Fibroblast of lung (primary cell): ENCODE measurements around the gene SCGB1D1. TPM values are rescaled to one million over a fixed set of nuclear protein-coding genes. Genes with fewer than 3 reads are reported as not detected.

Source experiments
- DNase-seq, 2 donors: peaks; one replicate each; pipeline versions ENCODE4 v3.0.0 to v3.0.0-alpha.2; 2010; ENCODE audit warnings: low read depth in 2 of 2
- H2AFZ ChIP-seq: 2 replicates; pipeline ENCODE4 v1.5.1; 2012; ENCODE audit warnings: low read length, control low read depth, inconsistent platforms
- H3K27ac ChIP-seq: 2 replicates; pipeline ENCODE4 v1.5.1; 2011; ENCODE audit warnings: low read length, control low read depth; ENCODE audit not compliant: insufficient read depth
- H3K27me3 ChIP-seq: 2 replicates; pipeline ENCODE4 v1.5.1; 2011; ENCODE audit warnings: mild to moderate bottlenecking, low read length; ENCODE audit not compliant: control insufficient read depth, insufficient read depth
- H3K36me3 ChIP-seq: 2 replicates; pipeline ENCODE4 v1.5.1; 2011; ENCODE audit warnings: low read length; ENCODE audit not compliant: control insufficient read depth, insufficient read depth
- H3K4me1 ChIP-seq: 2 replicates; pipeline ENCODE4 v1.5.1; 2011; ENCODE audit warnings: low read length; ENCODE audit not compliant: control insufficient read depth, insufficient read depth; ENCODE audit errors: extremely low read depth
- H3K4me2 ChIP-seq: 2 replicates; pipeline ENCODE4 v1.5.1; 2011; ENCODE audit warnings: low read length, control low read depth; ENCODE audit not compliant: insufficient read depth; ENCODE audit errors: extremely low read depth
- H3K4me3 ChIP-seq, 4 experiments: fragments of 200-600 bp in 1 of 4; sonication (generic) in 1 of 4; replicated peaks in 1 of 4; 2 replicates each; pipeline ENCODE4 v1.5.1; 2011 to 2016; ENCODE audit warnings: low read length in 4 of 4, low read depth in 3 of 4, mild to moderate bottlenecking in 3 of 4, control low read depth in 2 of 4, inconsistent platforms in 1 of 4, mixed read lengths in 1 of 4; ENCODE audit not compliant: insufficient read depth in 1 of 4; ENCODE audit errors: control extremely low read depth in 1 of 4
- H3K79me2 ChIP-seq: 2 replicates; pipeline ENCODE4 v1.5.1; 2012; ENCODE audit warnings: mild to moderate bottlenecking, low read length, inconsistent platforms; ENCODE audit not compliant: control insufficient read depth, insufficient read depth
- H3K9ac ChIP-seq: 2 replicates; pipeline ENCODE4 v1.5.1; 2011; ENCODE audit warnings: mild to moderate bottlenecking, low read length, control low read depth; ENCODE audit not compliant: insufficient read depth
- H3K9me3 ChIP-seq: 2 replicates; pipeline ENCODE4 v1.5.1; 2012; ENCODE audit warnings: low read depth, low read length; ENCODE audit not compliant: control insufficient read depth, insufficient read depth
- H4K20me1 ChIP-seq: 2 replicates; pipeline ENCODE4 v1.5.1; 2011; ENCODE audit warnings: low read length; ENCODE audit not compliant: control insufficient read depth, insufficient read depth; ENCODE audit errors: extremely low read depth
- CTCF ChIP-seq, 2 donors: IDR thresholded peaks in 1 of 2; conservative IDR thresholded peaks in 1 of 2; 1 replicate in 1 of 2; 2 replicates in 1 of 2; pipeline ENCODE4 v1.5.1; 2011 to 2012; ENCODE audit warnings: low read length in 2 of 2, control low read depth in 1 of 2, inconsistent platforms in 1 of 2, low read depth in 1 of 2, mild to moderate bottlenecking in 1 of 2
- EZH2 ChIP-seq: IDR thresholded peaks from 2 replicates; pipeline ENCODE4 v1.5.1; 2012; ENCODE audit warnings: low read length, control low read depth, mild to moderate bottlenecking; ENCODE audit errors: missing control alignments
- polyA plus RNA-seq, 2 donors: library from polyadenylated mRNA; depleted of rRNA in 1 of 2; stranded (reverse) in 1 of 2; unstranded in 1 of 2; fragments of >200 nt; gene quantifications; 2 replicates each; pipeline ENCODE4 v1.2.1, GENCODE V29; 2011 to 2012; ENCODE audit warnings: missing spikeins in 1 of 2
- total RNA-seq: library from RNA; depleted of rRNA; stranded (reverse); fragments of >200 nt; gene quantifications from 2 replicates; pipeline ENCODE4 v1.2.1, GENCODE V29; 2014

Gene SCGB1D1
- total and polyA plus RNA-seq, 2 donors (not counting 1 experiment from before 2014, with no cell fraction given) = not detected

GRCh38 chr11:62217191-62217748 lies 27.3 kb downstream of the SCGB1D1 start:
- H3K4me2 ChIP-seq = no peak overlapping the region
- no peak overlapping the region for H3K9ac ChIP-seq
- no peaks in the 10 kb centered on the region for H3K9me3 ChIP-seq
- H3K79me2 ChIP-seq = no peaks in the 10 kb centered on the region
- no peaks in the 10 kb centered on the region for H3K4me1 ChIP-seq
- DNase-seq = peak in 1 of 2 donors; percentile 9
- peaks cover 2% of the 10 kb centered on the region for H3K27me3 ChIP-seq
- H3K36me3 ChIP-seq = no peaks in the 10 kb centered on the region
- no peak overlapping the region for H3K27ac ChIP-seq
- no peak overlapping the region for H2AFZ ChIP-seq
- TF ChIP-seq EZH2 (no peak), CTCF (conservative IDR thresholded peaks at IDR 0.05 in 1 of 2, IDR thresholded peaks at IDR 0.05 in 1 of 2; ENCODE audit: low read depth in 1 of 2, low read length in 2 of 2) (peak in 1 of 2 donors; percentile 52)
- H3K4me3 ChIP-seq = no peak overlapping the region
- H4K20me1 ChIP-seq = no peaks in the 10 kb centered on the region

- Histone ChIP-seq H3K79me2 (no peaks in the 10 kb centered on the region), H3K4me2 (no peak overlapping the region), H3K36me3 (no peaks in the 10 kb centered on the region), H3K4me1 (no peaks in the 10 kb centered on the region), H3K27me3 (peaks cover 2% of the 10 kb centered on the region), H2AFZ (no peak overlapping the region), H3K27ac (no peak overlapping the region), H3K4me3 (no peak overlapping the region), H3K9me3 (no peaks in the 10 kb centered on the region), H3K9ac (no peak overlapping the region), H4K20me1 (no peaks in the 10 kb centered on the region)
- no peak for DNase-seq
- TF ChIP-seq EZH2 = no peak
- no peak for TF ChIP-seq CTCF (conservative IDR thresholded peaks at IDR 0.05 in 1 of 2, IDR thresholded peaks at IDR 0.05 in 1 of 2; ENCODE audit: low read depth in 1 of 2, low read length in 2 of 2)
Measured at GRCh38 chr11:62221498-62221897, 31.5 kb downstream of the SCGB1D1 start.

- H4K20me1 ChIP-seq = no peaks in the 10 kb centered on the region
- H3K4me1 ChIP-seq = no peaks in the 10 kb centered on the region
- no peak overlapping the region for H3K4me3 ChIP-seq
- H3K4me2 ChIP-seq = no peak overlapping the region
- H3K9ac ChIP-seq = no peak overlapping the region
- no peaks in the 10 kb centered on the region for H3K79me2 ChIP-seq
- H2AFZ ChIP-seq = no peak overlapping the region
- H3K27ac ChIP-seq = no peak overlapping the region
- DNase-seq = peak in 1 of 2 donors; percentile 6
- no peaks in the 10 kb centered on the region for H3K9me3 ChIP-seq
- H3K36me3 ChIP-seq = no peaks in the 10 kb centered on the region
- TF ChIP-seq EZH2 (no peak), CTCF (conservative IDR thresholded peaks at IDR 0.05 in 1 of 2, IDR thresholded peaks at IDR 0.05 in 1 of 2; ENCODE audit: low read depth in 1 of 2, low read length in 2 of 2) (no peak)
- no peaks in the 10 kb centered on the region for H3K27me3 ChIP-seq
Measured at GRCh38 chr11:62223095-62223494, 33.1 kb downstream of the SCGB1D1 start.
